Sigmoid colon (tissue), 7 donors: ENCODE measurements around the gene TWNK. TPM values are rescaled to one million over a fixed set of nuclear protein-coding genes. Genes with fewer than 3 reads are reported as not detected.
A peak's percentile ranks its signal among the peaks of the same experiment; 100 is the strongest.

Experiments
- DNase-seq: peaks from one replicate; pipeline ENCODE4 v3.0.0-alpha.2; 2019
- H3K27ac ChIP-seq, 4 donors: fragments of 200-600 bp; sonication (generic); one replicate each; pipeline ENCODE4 v1.5.1; 2016 to 2019; ENCODE audit warnings: mild to moderate bottlenecking in 1 of 4
- H3K27me3 ChIP-seq, 3 donors: fragments of 200-600 bp; sonication (generic); one replicate each; pipeline ENCODE4 v1.5.1; 2019; ENCODE audit warnings: mild to moderate bottlenecking in 1 of 3
- H3K36me3 ChIP-seq, 4 donors: fragments of 200-600 bp; sonication (generic); one replicate each; pipeline ENCODE4 v1.5.1; 2016 to 2019
- H3K4me1 ChIP-seq, 4 donors: fragments of 200-600 bp; sonication (generic); one replicate each; pipeline ENCODE4 v1.5.1; 2017 to 2019
- H3K4me3 ChIP-seq, 4 donors: fragments of 200-600 bp; sonication (generic); one replicate each; pipeline ENCODE4 v1.5.1; 2017 to 2019; ENCODE audit warnings: mild to moderate bottlenecking in 2 of 4, moderate library complexity in 1 of 4
- H3K9me3 ChIP-seq, 4 donors: fragments of 200-600 bp in 3 of 4; sonication (generic) in 3 of 4; one replicate each; pipeline versions ENCODE4 v1.5.1 to v1.6.1; 2013 to 2019
- CTCF ChIP-seq, 4 experiments: fragments of 450-650 bp in 3 of 4; fragments of 200-600 bp in 1 of 4; IDR thresholded peaks; one replicate each; pipeline ENCODE4 v1.5.1; 2016 to 2019; ENCODE audit warnings: antibody characterized with exemption in 4 of 4, mild to moderate bottlenecking in 3 of 4, moderate library complexity in 2 of 4
- EP300 ChIP-seq, 4 donors: sonication (generic); formaldehyde crosslinking; IDR thresholded peaks; one replicate each; pipeline ENCODE4 v1.6.1; 2017; ENCODE audit warnings: antibody characterized with exemption in 4 of 4
- POLR2A ChIP-seq, 2 donors: fragments of 450-650 bp; IDR thresholded peaks; one replicate each; pipeline ENCODE4 v1.6.1; 2016; ENCODE audit warnings: antibody characterized with exemption in 2 of 2, mild to moderate bottlenecking in 2 of 2, moderate library complexity in 2 of 2
- POLR2AphosphoS5 ChIP-seq, 4 donors: sonication (generic); formaldehyde crosslinking; IDR thresholded peaks; one replicate each; pipeline ENCODE4 v1.6.1; 2017; ENCODE audit warnings: antibody characterized with exemption in 4 of 4
- WGBS, 2 donors: extraction: QIAGEN DNeasy Blood & Tissue Kit; methylation state at CpG; one replicate each; pipeline ENCODE4 v1.1.7; 2013; 5-methylcytosine and 5-hydroxymethylcytosine counted together
- intact Hi-C: fragments of 100-400 bp; cut with DNase I; formaldehyde crosslinking; loops from one replicate; pipeline ENCODE4 v1.15.1; 2023
- polyA plus RNA-seq, 3 donors: library from polyadenylated mRNA; stranded (reverse); fragments of 200-250 nt; gene quantifications; one replicate each; pipeline ENCODE4 v1.2.3, GENCODE V29; 2013
- total RNA-seq, 4 donors: library from RNA; depleted of rRNA; stranded (reverse); fragments of >200 nt; gene quantifications; one replicate each; pipeline ENCODE4 v1.1.0, GENCODE V29; 2016
- donor health status: healthy with polysubstance abuse.
- donor health status: Bipolar disorder and iron deficiency.
- donor health status: healthy.

The TWNK gene
- total and polyA plus RNA-seq, 7 donors: 2.4 to 9.0 (median 3.9) TPM

GRCh38 chr10:101015582-101015973 is 28.2 kb downstream of the TWNK start:
- intact Hi-C loops: no loop called here
- Histone ChIP-seq H3K9me3 (no peaks in the 10 kb centered on the region), H3K4me3 (no peak overlapping the region), H3K27me3 (peaks cover 0 to 18% (median 6%) of the 10 kb centered on the region in 3 donors), H3K4me1 (peaks cover 0 to 31% (median 28%) of the 10 kb centered on the region in 4 donors), H3K36me3 (no peaks in the 10 kb centered on the region), H3K27ac (no peak overlapping the region)
- TF ChIP-seq POLR2AphosphoS5 (IDR thresholded peaks at IDR 0.05): no peak
- no peak for TF ChIP-seq CTCF (IDR thresholded peaks at IDR 0.05)
- WGBS, 2 donors: 92% methylated on average over 8 of the region's 8 CpGs
- no peak for DNase-seq

DNA sequence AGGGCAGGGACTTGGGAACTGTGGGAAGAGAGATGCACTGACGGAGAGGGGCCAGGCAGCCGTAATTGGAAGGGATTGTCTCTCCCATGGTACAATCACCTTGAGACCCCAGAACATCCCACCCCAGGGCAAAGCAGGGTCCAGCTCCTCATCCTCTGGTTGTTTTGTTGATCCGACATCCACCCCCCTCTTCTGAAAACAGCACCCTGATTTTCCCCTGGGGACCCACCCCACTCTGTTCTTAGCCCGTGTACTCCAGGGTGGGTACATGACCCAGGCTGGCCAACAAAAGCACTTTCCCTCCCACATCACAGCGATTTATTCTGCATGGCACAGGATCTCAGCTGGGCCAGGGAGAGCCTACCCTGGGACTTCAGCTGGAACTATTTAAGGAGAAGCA is 29.5 kb downstream of the TWNK start:
- 75 to 82% methylated on average over 5 of the region's 5 CpGs for WGBS, 2 donors
- Histone ChIP-seq H3K36me3 (no peaks in the 10 kb centered on the region), H3K27ac (no peak overlapping the region), H3K9me3 (no peaks in the 10 kb centered on the region), H3K27me3 (peaks cover 0 to 18% (median 6%) of the 10 kb centered on the region in 3 donors), H3K4me3 (no peak overlapping the region), H3K4me1 (peaks cover 0 to 31% (median 28%) of the 10 kb centered on the region in 4 donors)
- DNase-seq: no peak
- TF ChIP-seq POLR2AphosphoS5 (IDR thresholded peaks at IDR 0.05) (no peak), POLR2A (IDR thresholded peaks at IDR 0.05) (no peak), CTCF (IDR thresholded peaks at IDR 0.05) (no peak), EP300 (IDR thresholded peaks at IDR 0.05) (no peak)
- intact Hi-C loops: no loop called here

DNA sequence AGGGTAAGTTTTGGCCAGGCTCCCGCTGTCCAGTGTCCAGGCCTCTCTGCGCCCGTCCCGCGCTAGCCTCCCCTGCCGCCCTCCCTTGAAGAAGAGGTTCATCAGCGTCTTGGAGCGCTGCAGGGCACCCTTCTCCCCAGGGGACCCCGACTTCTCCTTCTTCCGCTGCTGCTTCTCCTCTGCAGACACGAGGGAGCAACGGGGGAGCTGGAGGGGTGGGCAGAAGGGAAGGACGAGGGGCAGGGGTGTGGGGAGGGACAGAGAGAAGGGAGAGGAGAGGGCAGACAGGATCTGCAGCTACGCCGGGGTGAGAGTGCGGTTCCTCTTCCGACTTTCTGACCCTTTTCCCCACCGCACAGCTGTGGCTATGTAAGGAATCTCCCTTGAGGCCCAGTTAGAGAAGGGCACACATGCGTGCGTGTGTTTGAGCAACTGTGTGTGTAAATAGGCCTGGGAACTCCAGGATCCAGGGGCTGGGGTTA is 30.8 kb downstream of the TWNK start:
- Histone ChIP-seq H3K27ac (no peak overlapping the region), H3K4me1 (peaks cover 0 to 20% (median 18%) of the 10 kb centered on the region in 4 donors), H3K36me3 (no peaks in the 10 kb centered on the region), H3K27me3 (peaks cover 0 to 18% (median 6%) of the 10 kb centered on the region in 3 donors), H3K9me3 (no peaks in the 10 kb centered on the region), H3K4me3 (no peak overlapping the region)
- no peak for DNase-seq
- TF ChIP-seq EP300 (IDR thresholded peaks at IDR 0.05) (no peak), POLR2A (IDR thresholded peaks at IDR 0.05) (no peak), POLR2AphosphoS5 (IDR thresholded peaks at IDR 0.05) (no peak), CTCF (IDR thresholded peaks at IDR 0.05) (no peak)
- 55 to 81% methylated on average over 20 of the region's 20 CpGs for WGBS, 2 donors
- intact Hi-C loops: no loop called here

GRCh38 chr10:101018600-101019439 is 31.5 kb downstream of the TWNK start:
- Histone ChIP-seq H3K36me3 (no peaks in the 10 kb centered on the region), H3K27me3 (peaks cover 0 to 18% (median 6%) of the 10 kb centered on the region in 3 donors), H3K4me3 (no peak overlapping the region), H3K4me1 (peaks cover 0 to 13% (median 11%) of the 10 kb centered on the region in 4 donors), H3K9me3 (no peaks in the 10 kb centered on the region), H3K27ac (no peak overlapping the region)
- intact Hi-C loops: no loop called here
- TF ChIP-seq EP300 (IDR thresholded peaks at IDR 0.05) (no peak), CTCF (IDR thresholded peaks at IDR 0.05) (peak in 3 of 4 experiments; percentile 23 to 61 (median 39))
- DNase-seq: no peak
- 25 to 26% methylated on average over 45 of the region's 45 CpGs for WGBS, 2 donors
